Loucy (cell line): ENCODE results near the gene TNFAIP3.
"Not testable (repeated sequence)": the region's sequence is repeated elsewhere in the genome, so short reads cannot be mapped to it uniquely, and the experiment has no call there.

Experiments used
- CTCF ChIP-seq: fragments of 200-600 bp; sonication (generic); conservative IDR thresholded peaks from 2 replicates; pipeline ENCODE4 v1.5.1; 2014; ENCODE audit warnings: mild to moderate bottlenecking, antibody characterized with exemption, low read length
- EZH2phosphoT487 ChIP-seq: fragments of 200-600 bp; IDR thresholded peaks from 2 replicates; pipeline ENCODE4 v1.6.1; 2018; ENCODE audit warnings: antibody characterized with exemption, mild to moderate bottlenecking, moderate library complexity, borderline replicate concordance

- not testable (repeated sequence) for TF ChIP-seq EZH2phosphoT487, CTCF
Observed at GRCh38 chr6:137884910-137885229, 17.8 kb downstream of the TNFAIP3 start.
